ENCODE measurements around the gene AKAP5. TPM values are rescaled to one million over a fixed set of nuclear protein-coding genes. Genes with fewer than 3 reads are reported as not detected.

The AKAP5 gene
- total RNA-seq, 6 experiments from 2014 or later, result 0.12 to 1.0 (median 0.30) TPM

DNA sequence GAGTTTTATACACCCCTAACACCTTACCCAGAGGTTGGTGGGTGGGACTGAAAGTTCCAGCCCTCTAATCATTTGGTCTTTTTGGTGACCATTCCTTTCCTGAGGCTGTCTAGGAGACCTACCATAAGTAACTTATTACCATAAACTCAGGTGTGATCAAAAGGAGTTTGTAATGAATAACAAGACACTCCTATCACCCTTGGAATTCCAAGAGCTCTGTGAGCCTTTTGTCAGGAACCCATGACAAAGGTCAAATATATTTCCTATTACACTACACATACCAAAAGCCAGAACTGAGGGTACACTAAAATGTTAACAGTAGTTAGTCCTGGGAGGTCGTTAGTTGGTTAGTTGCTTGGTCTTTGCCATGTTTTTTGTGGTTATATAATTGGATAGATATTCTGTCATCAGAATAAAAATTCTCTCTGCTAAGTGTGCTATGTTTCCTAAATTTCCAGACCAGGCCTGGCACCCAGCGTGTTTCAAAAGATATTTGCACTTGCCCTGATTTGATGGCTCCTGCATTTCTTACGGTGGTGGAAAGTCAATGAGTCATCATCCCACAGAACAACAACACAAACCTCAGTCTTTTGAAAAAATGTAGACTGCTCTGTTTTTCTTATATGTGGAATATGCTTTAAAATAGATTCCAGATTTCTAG lies 27.0 kb upstream of the AKAP5 start:
- intact Hi-C loops (cut with DNase I), result no loop called here
- H3K27me3 ChIP-seq, result no peaks in the 10 kb centered on the region
- H3K36me3 ChIP-seq, result peaks cover 0 to 99% (median 53%) of the 10 kb centered on the region in 4 donors
- TF ChIP-seq POLR2A (IDR thresholded peaks at IDR 0.05), result no peak
- TF ChIP-seq, protein P1, sequence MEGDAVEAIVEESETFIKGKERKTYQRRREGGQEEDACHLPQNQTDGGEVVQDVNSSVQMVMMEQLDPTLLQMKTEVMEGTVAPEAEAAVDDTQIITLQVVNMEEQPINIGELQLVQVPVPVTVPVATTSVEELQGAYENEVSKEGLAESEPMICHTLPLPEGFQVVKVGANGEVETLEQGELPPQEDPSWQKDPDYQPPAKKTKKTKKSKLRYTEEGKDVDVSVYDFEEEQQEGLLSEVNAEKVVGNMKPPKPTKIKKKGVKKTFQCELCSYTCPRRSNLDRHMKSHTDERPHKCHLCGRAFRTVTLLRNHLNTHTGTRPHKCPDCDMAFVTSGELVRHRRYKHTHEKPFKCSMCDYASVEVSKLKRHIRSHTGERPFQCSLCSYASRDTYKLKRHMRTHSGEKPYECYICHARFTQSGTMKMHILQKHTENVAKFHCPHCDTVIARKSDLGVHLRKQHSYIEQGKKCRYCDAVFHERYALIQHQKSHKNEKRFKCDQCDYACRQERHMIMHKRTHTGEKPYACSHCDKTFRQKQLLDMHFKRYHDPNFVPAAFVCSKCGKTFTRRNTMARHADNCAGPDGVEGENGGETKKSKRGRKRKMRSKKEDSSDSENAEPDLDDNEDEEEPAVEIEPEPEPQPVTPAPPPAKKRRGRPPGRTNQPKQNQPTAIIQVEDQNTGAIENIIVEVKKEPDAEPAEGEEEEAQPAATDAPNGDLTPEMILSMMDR (IDR thresholded peaks at IDR 0.05), result no peak
- H3K9me3 ChIP-seq, result no peaks in the 10 kb centered on the region
- H3K4me3 ChIP-seq, result no peak overlapping the region
- 79% methylated on average over 3 of the region's 3 CpGs for WGBS (ENCODE audit: insufficient coverage, low coverage, low lambda C conversion rate, missing lambda C conversion rate)
- ATAC-seq (no peak), DNase-seq (no peak)
- no peak overlapping the region for H3K27ac ChIP-seq
- no peaks in the 10 kb centered on the region for H3K4me1 ChIP-seq

GRCh38 chr14:64439141-64439540 lies 26.2 kb upstream of the AKAP5 start:
- TF ChIP-seq, protein P1 (IDR thresholded peaks at IDR 0.05), result no peak
- TF ChIP-seq POLR2A (IDR thresholded peaks at IDR 0.05), result no peak
- 98% methylated on average over 6 of the region's 6 CpGs for WGBS (ENCODE audit: insufficient coverage, low coverage, low lambda C conversion rate, missing lambda C conversion rate)
- peaks cover 0 to 99% (median 54%) of the 10 kb centered on the region in 4 donors for H3K36me3 ChIP-seq

DNA sequence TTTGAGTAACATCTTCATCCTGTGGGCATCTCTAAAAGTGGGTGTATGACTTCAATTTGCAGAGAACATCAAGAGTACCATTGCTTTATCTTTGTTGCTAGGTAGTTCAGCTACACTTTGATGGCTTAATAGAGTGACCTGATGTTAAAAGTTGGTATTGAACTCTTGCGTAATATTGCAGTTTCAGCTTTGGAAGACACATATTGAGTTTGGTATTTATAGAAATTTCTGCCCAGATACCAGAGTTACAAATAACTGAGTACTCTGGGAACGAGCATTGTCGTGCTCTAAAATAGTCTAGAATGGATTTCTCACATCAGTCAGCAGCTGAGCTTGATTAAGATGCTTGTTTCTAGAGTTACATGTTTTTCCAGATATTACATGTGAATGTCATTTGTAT lies 24.8 kb upstream of the AKAP5 start:
- intact Hi-C loops (cut with DNase I), result no loop called here
- peak; percentile 33 to 73 (median 50) for ATAC-seq
- H3K36me3 ChIP-seq, result peaks cover 0 to 100% (median 52%) of the 10 kb centered on the region in 4 donors
- no peak overlapping the region for H3K27ac ChIP-seq
- no peaks in the 10 kb centered on the region for H3K9me3 ChIP-seq
- no peaks in the 10 kb centered on the region for H3K27me3 ChIP-seq
- 47% methylated on average over 3 of the region's 3 CpGs for WGBS (ENCODE audit: insufficient coverage, low coverage, low lambda C conversion rate, missing lambda C conversion rate)
- no peak overlapping the region for H3K4me3 ChIP-seq
- DNase-seq, result no peak
- H3K4me1 ChIP-seq, result no peaks in the 10 kb centered on the region
- TF ChIP-seq, protein P1 (IDR thresholded peaks at IDR 0.05), result no peak
- TF ChIP-seq POLR2A (IDR thresholded peaks at IDR 0.05), result no peak

More at GRCh38 chr14:64439141-64439540, 26.2 kb upstream of the AKAP5 start:
- ATAC-seq (no peak), DNase-seq (no peak)
- H3K4me3 ChIP-seq, result no peak overlapping the region
- no peaks in the 10 kb centered on the region for H3K9me3 ChIP-seq
- intact Hi-C loops (cut with DNase I), result no loop called here
- H3K27me3 ChIP-seq, result no peaks in the 10 kb centered on the region
- no peak overlapping the region for H3K27ac ChIP-seq
- no peaks in the 10 kb centered on the region for H3K4me1 ChIP-seq

DNA sequence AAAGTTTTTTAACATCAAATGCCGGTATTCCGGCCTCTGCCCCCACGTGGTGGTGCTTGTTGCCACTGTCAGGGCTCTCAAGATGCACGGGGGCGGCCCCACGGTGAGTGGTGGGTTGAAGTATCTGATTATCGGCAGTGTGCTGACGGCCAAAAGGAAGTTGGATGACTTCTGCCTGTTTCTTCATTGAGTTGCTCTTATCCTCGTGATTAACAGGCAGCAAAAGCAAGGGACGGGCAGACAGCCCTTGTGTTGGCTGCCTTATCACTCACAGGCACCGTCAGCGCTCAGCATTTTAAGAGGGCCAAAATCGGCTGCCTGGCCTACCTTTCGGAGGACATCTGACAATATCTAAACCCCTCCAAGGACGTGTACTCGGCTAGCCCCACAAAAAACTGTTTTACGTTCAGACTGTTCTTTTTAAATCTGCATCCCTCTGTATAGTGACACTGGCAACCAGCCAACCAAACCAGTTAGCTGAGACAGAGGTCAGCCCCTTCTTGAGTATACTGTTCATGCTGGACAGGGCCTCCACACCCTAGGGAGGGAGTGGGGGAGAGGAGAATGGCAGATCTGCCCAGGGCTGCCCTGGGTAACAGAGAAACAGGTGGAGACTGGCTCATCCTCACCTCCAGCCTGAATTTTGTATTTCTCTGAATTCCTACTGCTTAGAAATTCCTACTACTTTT lies 22.9 kb upstream of the AKAP5 start:
- H3K36me3 ChIP-seq, result peaks cover 0 to 100% (median 50%) of the 10 kb centered on the region in 4 donors
- no peak for TF ChIP-seq POLR2A (IDR thresholded peaks at IDR 0.05)
- 67% methylated on average over 4 of the region's 17 CpGs for WGBS (ENCODE audit: insufficient coverage, low coverage, low lambda C conversion rate, missing lambda C conversion rate)
- H3K9me3 ChIP-seq, result no peaks in the 10 kb centered on the region
- peak in 3 of 4 donors; percentile 8 to 22 (median 11) for ATAC-seq
- no peaks in the 10 kb centered on the region for H3K4me1 ChIP-seq
- intact Hi-C loops (cut with DNase I), result no loop called here
- no peak overlapping the region for H3K4me3 ChIP-seq
- H3K27me3 ChIP-seq, result no peaks in the 10 kb centered on the region
- no peak overlapping the region for H3K27ac ChIP-seq
- no peak for DNase-seq

DNA sequence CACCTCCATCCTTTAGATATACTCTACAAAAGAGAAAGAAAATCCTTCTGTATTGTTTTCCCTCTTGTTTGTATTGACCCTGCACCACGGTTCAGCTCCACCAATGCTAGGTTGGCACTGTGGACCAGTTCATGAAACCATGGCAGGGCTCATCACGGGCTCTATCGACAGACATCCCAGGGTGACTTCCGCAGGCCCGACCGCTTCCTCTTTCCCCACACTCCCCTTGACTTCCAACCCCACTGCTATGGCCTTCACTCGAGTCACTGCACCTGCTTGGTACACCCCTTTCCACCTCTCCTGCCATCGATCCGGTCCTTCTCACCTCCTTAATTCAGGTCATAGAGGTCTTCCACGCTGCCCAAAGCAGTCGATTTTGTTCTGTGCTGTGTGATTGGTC lies 21.2 kb upstream of the AKAP5 start:
- 95% methylated on average over 11 of the region's 11 CpGs for WGBS (ENCODE audit: insufficient coverage, low coverage, low lambda C conversion rate, missing lambda C conversion rate)
- ATAC-seq (peak in 2 of 4 donors; percentile 10 to 12), DNase-seq (no peak)
- Histone ChIP-seq H3K4me3 (no peak overlapping the region), H3K27ac (no peak overlapping the region), H3K27me3 (no peaks in the 10 kb centered on the region), H3K36me3 (peaks cover 0 to 100% (median 47%) of the 10 kb centered on the region in 4 donors), H3K9me3 (no peaks in the 10 kb centered on the region), H3K4me1 (no peaks in the 10 kb centered on the region)
- TF ChIP-seq POLR2A (IDR thresholded peaks at IDR 0.05), result no peak
- TF ChIP-seq, protein P1 (IDR thresholded peaks at IDR 0.05), result no peak
- intact Hi-C loops (cut with DNase I), result no loop called here
